ENCODE data around the gene SNX13. TPM values are rescaled to one million over a fixed set of nuclear protein-coding genes. Genes with fewer than 3 reads are reported as not detected.

Gene SNX13
- polyA plus RNA-seq, 4 donors, result 39.6 to 52.4 (median 43.8) TPM

Other genes with a start within 250 kb of the SNX13 start
- not detected for gene PRPS1L1, start 87.4 kb upstream of the SNX13 start, polyA plus RNA-seq (ENCODE audit: insufficient read length in 4 of 4)

Measured in left renal pelvis (tissue), 4 donors.